Caco-2 (cell line): ENCODE data around the gene TMEM254. TPM values are rescaled to one million over a fixed set of nuclear protein-coding genes. Genes with fewer than 3 reads are reported as not detected.
"Not testable (repeated sequence)": the region's sequence is repeated elsewhere in the genome, so short reads cannot be mapped to it uniquely, and the experiment has no call there.

Experiments
- BruUV-seq: library from RNA; stranded (reverse); fragments of 400-500 nt; replicated peaks from 2 replicates; lab custom pipeline; 2021; lab: Mats Ljungman, UMichigan
- CTCF ChIA-PET: fragments of 300-600 bp; sonication (Branson Sonifier 250); formaldehyde crosslinking; loops from one replicate; lab custom pipeline; 2022; ENCODE audit warnings: antibody characterized with exemption; lab: Charles Lee
- POLR2A ChIA-PET: fragments of 300-600 bp; sonication (Branson Sonifier 250); formaldehyde crosslinking; loops from one replicate; lab custom pipeline; 2022; ENCODE audit warnings: antibody characterized with exemption; lab: Charles Lee
- DNase-seq, 2 experiments: peaks; one replicate each; pipeline versions ENCODE4 v3.0.0 to v3.0.0-alpha.2; 2020 to 2022
- H3K27me3 ChIP-seq: replicated peaks from 2 replicates; pipeline ENCODE4 v1.6.0; 2011; ENCODE audit warnings: low read length; ENCODE audit not compliant: control insufficient read depth, insufficient read depth
- H3K36me3 ChIP-seq: 2 replicates; pipeline ENCODE4 v1.5.1; 2011; ENCODE audit warnings: low read length; ENCODE audit not compliant: control insufficient read depth, insufficient read depth
- H3K4me1 ChIP-seq: fragments of 250-450 bp; sonication (Bioruptor Pico); 2 replicates; pipeline ENCODE4 v1.5.1; 2020; ENCODE audit warnings: mild to moderate bottlenecking
- H3K4me3 ChIP-seq: 2 replicates; pipeline ENCODE4 v1.5.1; 2011; ENCODE audit warnings: low read depth, mild to moderate bottlenecking, control low read depth, low read length
- H3K9me3 ChIP-seq: fragments of 250-450 bp; sonication (Bioruptor Pico); 2 replicates; pipeline ENCODE4 v1.5.1; 2020; ENCODE audit warnings: mild to moderate bottlenecking, moderate library complexity
- H3K27ac Mint-ChIP-seq: one replicate; pipeline ENCODE4 v1.8.0; 2022; ENCODE audit warnings: mixed read lengths; ENCODE audit not compliant: unreplicated experiment
- H3K27me3 Mint-ChIP-seq: one replicate; pipeline ENCODE4 v1.8.0; 2022; ENCODE audit warnings: mixed read lengths; ENCODE audit not compliant: insufficient read depth, unreplicated experiment
- H3K36me3 Mint-ChIP-seq: one replicate; pipeline ENCODE4 v1.8.0; 2022; ENCODE audit warnings: mild to moderate bottlenecking, mixed read lengths; ENCODE audit not compliant: insufficient read depth, unreplicated experiment
- H3K4me1 Mint-ChIP-seq: one replicate; pipeline ENCODE4 v1.8.0; 2022; ENCODE audit warnings: low read depth, mixed read lengths; ENCODE audit not compliant: unreplicated experiment
- H3K4me3 Mint-ChIP-seq: one replicate; pipeline ENCODE4 v1.8.0; 2022; ENCODE audit warnings: mild to moderate bottlenecking, moderate library complexity, mixed read lengths; ENCODE audit not compliant: unreplicated experiment
- H3K9me3 Mint-ChIP-seq: one replicate; pipeline ENCODE4 v1.8.0; 2022; ENCODE audit warnings: mixed read lengths; ENCODE audit not compliant: unreplicated experiment
- intact Hi-C: fragments of 100-400 bp; cut with micrococcal nuclease; formaldehyde crosslinking; loops from one replicate; pipeline ENCODE4 v1.10.0; 2022; ENCODE audit not compliant: unreplicated experiment
- total RNA-seq: library from RNA; stranded (reverse); gene quantifications from 2 replicates; pipeline ENCODE4 v1.2.3, GENCODE V29; 2022
- TF ChIP-seq, protein P1 (sequence below), 2 experiments: fragments of 200-600 bp in 1 of 2; IDR thresholded peaks; 1 replicate in 1 of 2; 2 replicates in 1 of 2; pipeline versions ENCODE4 v1.5.1 to v1.8.0; 2011 to 2022; ENCODE audit warnings: antibody characterized with exemption in 1 of 2, control low read depth in 1 of 2, inconsistent platforms in 1 of 2, low read depth in 1 of 2, low read length in 1 of 2, mild to moderate bottlenecking in 1 of 2, moderate library complexity in 1 of 2; ENCODE audit not compliant: insufficient read depth in 1 of 2, severe bottlenecking in 1 of 2, unreplicated experiment in 1 of 2

TMEM254 gene
- total RNA-seq, 1 experiment from 2014 or later = 27.4 TPM

DNA sequence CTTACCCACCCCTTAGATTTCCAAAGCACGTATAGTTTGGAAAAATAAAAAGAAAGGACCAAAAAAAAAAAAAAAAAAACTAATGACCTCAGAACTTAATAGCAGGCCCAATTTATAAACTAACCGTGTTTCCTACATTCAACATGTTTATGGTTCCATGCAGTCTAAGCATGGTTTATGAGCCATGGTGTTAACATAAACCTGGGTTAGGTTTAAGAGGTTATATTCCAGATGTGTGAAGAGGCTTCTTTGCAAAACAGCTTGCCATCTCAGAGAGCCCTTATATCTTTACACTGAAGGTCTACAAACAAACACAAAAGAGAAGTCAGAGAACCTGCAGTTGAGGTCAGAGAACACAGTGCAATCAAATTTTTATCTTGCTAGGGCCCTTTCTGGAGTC, 15.8 kb downstream of the TMEM254 start:
- Histone ChIP-seq H3K9me3 (no peaks in the 10 kb centered on the region), H3K27me3 (no peaks in the 10 kb centered on the region), H3K4me3 (no peak overlapping the region), H3K4me1 (no peaks in the 10 kb centered on the region), H3K36me3 (no peaks in the 10 kb centered on the region)
- CTCF ChIA-PET = no interaction called here
- no TSS peak for BruUV-seq
- H3K4me3 Mint-ChIP-seq = no peak overlapping the region
- no peak overlapping the region for H3K27ac Mint-ChIP-seq
- DNase-seq = no peak
- H3K36me3 Mint-ChIP-seq = no peaks in the 10 kb centered on the region
- TF ChIP-seq, protein P1, sequence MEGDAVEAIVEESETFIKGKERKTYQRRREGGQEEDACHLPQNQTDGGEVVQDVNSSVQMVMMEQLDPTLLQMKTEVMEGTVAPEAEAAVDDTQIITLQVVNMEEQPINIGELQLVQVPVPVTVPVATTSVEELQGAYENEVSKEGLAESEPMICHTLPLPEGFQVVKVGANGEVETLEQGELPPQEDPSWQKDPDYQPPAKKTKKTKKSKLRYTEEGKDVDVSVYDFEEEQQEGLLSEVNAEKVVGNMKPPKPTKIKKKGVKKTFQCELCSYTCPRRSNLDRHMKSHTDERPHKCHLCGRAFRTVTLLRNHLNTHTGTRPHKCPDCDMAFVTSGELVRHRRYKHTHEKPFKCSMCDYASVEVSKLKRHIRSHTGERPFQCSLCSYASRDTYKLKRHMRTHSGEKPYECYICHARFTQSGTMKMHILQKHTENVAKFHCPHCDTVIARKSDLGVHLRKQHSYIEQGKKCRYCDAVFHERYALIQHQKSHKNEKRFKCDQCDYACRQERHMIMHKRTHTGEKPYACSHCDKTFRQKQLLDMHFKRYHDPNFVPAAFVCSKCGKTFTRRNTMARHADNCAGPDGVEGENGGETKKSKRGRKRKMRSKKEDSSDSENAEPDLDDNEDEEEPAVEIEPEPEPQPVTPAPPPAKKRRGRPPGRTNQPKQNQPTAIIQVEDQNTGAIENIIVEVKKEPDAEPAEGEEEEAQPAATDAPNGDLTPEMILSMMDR (IDR thresholded peaks at IDR 0.05; ENCODE audit: insufficient read depth in 1 of 2, low read depth in 1 of 2, low read length in 1 of 2, severe bottlenecking in 1 of 2, unreplicated experiment in 1 of 2) = no peak
- POLR2A ChIA-PET = no interaction called here
- intact Hi-C loops = no loop called here
- H3K27me3 Mint-ChIP-seq = no peaks in the 10 kb centered on the region
- no peaks in the 10 kb centered on the region for H3K9me3 Mint-ChIP-seq
- H3K4me1 Mint-ChIP-seq = no peaks in the 10 kb centered on the region

DNA sequence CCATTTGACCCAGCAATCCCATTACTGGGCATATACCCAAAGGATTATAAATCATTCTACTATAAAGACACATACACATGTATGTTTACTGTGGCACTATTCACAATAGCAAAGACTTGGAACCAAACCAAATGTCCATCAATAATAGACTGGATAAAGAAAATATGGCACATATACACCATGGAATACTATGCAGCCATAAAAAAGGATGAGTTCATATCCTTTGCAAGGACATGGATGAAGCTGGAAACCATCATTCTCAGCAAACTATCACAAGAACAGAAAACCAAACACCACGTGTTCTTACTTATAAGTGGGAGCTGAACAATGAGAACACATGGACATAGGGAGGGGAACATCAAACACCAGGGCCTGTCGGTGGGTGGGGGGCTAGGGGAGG, 19.8 kb downstream of the TMEM254 start:
- POLR2A ChIA-PET, H3K27me3 ChIP-seq, DNase-seq, CTCF ChIA-PET, H3K27ac Mint-ChIP-seq, H3K36me3 Mint-ChIP-seq, H3K4me1 Mint-ChIP-seq, H3K9me3 ChIP-seq, H3K4me3 Mint-ChIP-seq, H3K9me3 Mint-ChIP-seq, H3K4me3 ChIP-seq, H3K36me3 ChIP-seq, H3K4me1 ChIP-seq, H3K27me3 Mint-ChIP-seq, BruUV-seq, intact Hi-C loops: not testable (repeated sequence)

DNA sequence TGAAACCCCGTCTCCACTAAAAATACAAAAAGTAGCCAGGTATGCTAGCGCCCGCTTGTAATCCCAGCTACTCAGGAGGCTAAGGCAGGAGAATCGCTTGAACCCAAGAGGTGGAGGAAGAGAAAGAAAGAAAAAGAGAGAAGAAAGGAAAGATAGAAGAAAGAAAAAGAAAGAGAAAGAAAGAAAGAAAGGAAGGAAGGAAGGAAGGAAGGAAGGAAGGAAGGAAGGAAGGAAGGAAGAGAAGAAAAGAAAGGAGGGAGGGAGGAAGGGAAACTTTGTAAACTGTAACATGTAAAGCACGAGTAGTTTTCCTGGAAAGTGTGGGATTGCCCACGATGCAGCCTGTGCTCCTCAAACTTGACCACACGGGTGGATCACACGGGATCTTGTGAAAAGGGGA, 20.8 kb downstream of the TMEM254 start:
- H3K27me3 ChIP-seq, H3K27me3 Mint-ChIP-seq, H3K36me3 ChIP-seq, H3K4me3 ChIP-seq, intact Hi-C loops, H3K4me1 ChIP-seq, H3K4me3 Mint-ChIP-seq, H3K27ac Mint-ChIP-seq, H3K36me3 Mint-ChIP-seq, BruUV-seq, H3K9me3 ChIP-seq, H3K4me1 Mint-ChIP-seq, H3K9me3 Mint-ChIP-seq, DNase-seq, POLR2A ChIA-PET, CTCF ChIA-PET: not testable (repeated sequence)

DNA sequence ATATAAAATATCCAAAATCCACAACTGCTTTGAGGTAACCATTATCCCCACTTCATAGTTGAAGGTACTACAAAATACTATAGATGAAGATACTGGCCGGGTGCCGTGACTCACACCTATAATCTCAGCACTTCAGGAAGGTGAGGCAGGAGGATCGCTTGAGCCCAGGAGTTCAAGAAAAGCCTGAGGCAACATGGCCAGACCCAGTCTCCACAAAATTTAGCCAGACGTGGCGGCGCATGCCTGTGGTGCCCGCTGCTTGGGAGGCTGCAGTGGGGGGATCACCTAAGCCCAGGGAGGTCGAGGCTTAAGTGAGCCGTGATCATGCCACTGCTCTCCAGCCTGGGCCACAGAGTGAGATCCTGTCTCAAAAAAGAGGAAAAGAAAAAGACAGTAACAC, 21.7 kb downstream of the TMEM254 start:
- ChIA-PET CTCF (no interaction called here), POLR2A (no interaction called here)
- TF ChIP-seq, protein P1 (IDR thresholded peaks at IDR 0.05; ENCODE audit: insufficient read depth in 1 of 2, low read depth in 1 of 2, low read length in 1 of 2, severe bottlenecking in 1 of 2, unreplicated experiment in 1 of 2) = no peak
- BruUV-seq = no TSS peak
- no peaks in the 10 kb centered on the region for H3K27me3 Mint-ChIP-seq
- intact Hi-C loops = no loop called here
- no peak for DNase-seq
- peaks cover 9% of the 10 kb centered on the region for H3K4me1 Mint-ChIP-seq
- no peak overlapping the region for H3K27ac Mint-ChIP-seq
- Histone ChIP-seq H3K4me3 (no peak overlapping the region), H3K27me3 (no peaks in the 10 kb centered on the region), H3K4me1 (peaks cover 5% of the 10 kb centered on the region; the same call in 1 of the 2 replicates), H3K36me3 (no peaks in the 10 kb centered on the region), H3K9me3 (no peaks in the 10 kb centered on the region)
- H3K4me3 Mint-ChIP-seq = no peak overlapping the region
- H3K36me3 Mint-ChIP-seq = no peaks in the 10 kb centered on the region
- no peaks in the 10 kb centered on the region for H3K9me3 Mint-ChIP-seq
